GM12891 (cell line): ENCODE data around the gene MFF.

Source experiments
- POLR2A ChIP-seq: IDR thresholded peaks from 2 replicates; pipeline ENCODE4 v1.6.1; 2011; ENCODE audit warnings: low read depth, low read length, control low read depth
- POLR2AphosphoS5 ChIP-seq: IDR thresholded peaks from 2 replicates; pipeline ENCODE4 v1.6.1; 2011; ENCODE audit warnings: low read depth, low read length, control low read depth
- POU2F2 ChIP-seq: IDR thresholded peaks from 2 replicates; pipeline ENCODE4 v1.6.1; 2011; ENCODE audit warnings: low read depth, mild to moderate bottlenecking, control low read depth, low read length, moderate library complexity

DNA sequence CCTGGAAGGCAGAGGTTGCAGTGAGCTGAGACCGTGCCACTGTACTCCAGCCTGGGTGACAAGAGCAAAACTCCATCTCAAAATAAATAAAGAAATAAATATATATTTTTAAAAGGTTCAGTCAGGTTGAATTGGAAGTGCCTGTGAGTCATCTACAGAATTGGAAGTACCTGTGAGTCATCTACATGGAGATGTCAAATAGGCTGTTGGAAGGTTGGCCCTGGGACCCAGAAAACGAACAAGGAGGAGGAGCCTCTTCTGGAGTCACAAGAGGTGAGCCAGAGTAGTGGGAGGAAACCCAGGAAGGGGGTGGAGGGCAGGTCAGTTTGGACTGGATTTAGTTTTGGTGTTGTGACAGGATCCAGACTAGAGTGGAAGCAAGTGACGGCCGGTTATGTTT lies 77.9 kb downstream of the MFF start:
- TF ChIP-seq POLR2A, result no peak
- TF ChIP-seq POLR2AphosphoS5, result no peak
- TF ChIP-seq POU2F2, result no peak
